ENCODE measurements around the gene PIK3CA. TPM values are rescaled to one million over a fixed set of nuclear protein-coding genes. Genes with fewer than 3 reads are reported as not detected.
A peak's percentile ranks its signal among the peaks of the same experiment; 100 is the strongest.
"Not testable (repeated sequence)": the region's sequence is repeated elsewhere in the genome, so short reads cannot be mapped to it uniquely, and the experiment has no call there.

Gene PIK3CA
- total and polyA plus RNA-seq, 10 donors: 4.9 to 40.2 (median 30.9) TPM

- 87 to 94% (median 91%) methylated on average over 4 of the region's 4 CpGs for WGBS, 5 donors
- DNase-seq: no peak
- H3K4me1 ChIP-seq: peaks cover 0 to 58% (median 34%) of the 10 kb centered on the region in 6 donors
- TF ChIP-seq POLR2AphosphoS5 (IDR thresholded peaks at IDR 0.05) (no peak), POLR2A (IDR thresholded peaks at IDR 0.05) (no peak), CTCF (IDR thresholded peaks at IDR 0.05 in 8 of 11, conservative IDR thresholded peaks at IDR 0.05 in 3 of 11) (no peak)
- no peaks in the 10 kb centered on the region for H3K9me3 ChIP-seq
- intact Hi-C loops (cut with DNase I; ENCODE audit: low total_unique reads): no loop called here
- H3K4me3 ChIP-seq: no peak overlapping the region
- H3K36me3 ChIP-seq: peaks cover 0 to 31% (median 17%) of the 10 kb centered on the region in 6 donors
- H3K27ac ChIP-seq: peak overlapping the region in 4 of 8 donors; percentile 2 to 29 (median 4)
- no peaks in the 10 kb centered on the region for H3K27me3 ChIP-seq (replicated peaks in 1 of 7)
These were observed 48.5 kb downstream of the PIK3CA start for GRCh38 chr3:179196700-179197099.

- Histone ChIP-seq H3K36me3 (peaks cover 0 to 70% (median 37%) of the 10 kb centered on the region in 6 donors), H3K27me3 (replicated peaks in 1 of 7) (no peaks in the 10 kb centered on the region), H3K9me3 (no peaks in the 10 kb centered on the region), H3K4me3 (no peak overlapping the region), H3K4me1 (peaks cover 0 to 17% (median 6%) of the 10 kb centered on the region in 6 donors), H3K27ac (no peak overlapping the region)
- TF ChIP-seq CTCF (IDR thresholded peaks at IDR 0.05 in 8 of 11, conservative IDR thresholded peaks at IDR 0.05 in 3 of 11): no peak
- no peak for TF ChIP-seq POLR2A (IDR thresholded peaks at IDR 0.05)
- no peak for TF ChIP-seq POLR2AphosphoS5 (IDR thresholded peaks at IDR 0.05)
- intact Hi-C loops (cut with DNase I; ENCODE audit: low total_unique reads): no loop called here
- no peak for DNase-seq
- 93 to 97% (median 95%) methylated on average over 2 of the region's 2 CpGs for WGBS, 5 donors
These were observed 52.6 kb downstream of the PIK3CA start for GRCh38 chr3:179200790-179201189.

GRCh38 chr3:179215550-179215949 lies 67.4 kb downstream of the PIK3CA start:
- H3K4me1 ChIP-seq; DNase-seq; intact Hi-C loops (cut with DNase I; ENCODE audit: low total_unique reads); H3K9me3 ChIP-seq; H3K27me3 ChIP-seq (replicated peaks in 1 of 7); H3K4me3 ChIP-seq; H3K27ac ChIP-seq: not testable (repeated sequence)
- 11 to 88% (median 71%) methylated on average over 1 of the region's 1 CpG for WGBS, 5 donors
- H3K36me3 ChIP-seq: peaks cover 0 to 80% (median 17%) of the 10 kb centered on the region in 6 donors

- DNase-seq; H3K4me3 ChIP-seq; intact Hi-C loops (cut with DNase I; ENCODE audit: low total_unique reads); H3K9me3 ChIP-seq; H3K27me3 ChIP-seq (replicated peaks in 1 of 7); H3K4me1 ChIP-seq; H3K27ac ChIP-seq: not testable (repeated sequence)
- 90 to 100% (median 92%) methylated on average over 1 of the region's 1 CpG for WGBS, 5 donors
- H3K36me3 ChIP-seq: peaks cover 0 to 82% (median 17%) of the 10 kb centered on the region in 6 donors
These were observed 70.1 kb downstream of the PIK3CA start for GRCh38 chr3:179218213-179218612.

- DNase-seq: no peak
- Histone ChIP-seq H3K36me3 (peaks cover 0 to 89% (median 37%) of the 10 kb centered on the region in 6 donors), H3K27me3 (replicated peaks in 1 of 7) (no peaks in the 10 kb centered on the region), H3K4me3 (no peak overlapping the region), H3K4me1 (no peaks in the 10 kb centered on the region), H3K27ac (no peak overlapping the region), H3K9me3 (no peaks in the 10 kb centered on the region)
- intact Hi-C loops (cut with DNase I; ENCODE audit: low total_unique reads): no loop called here
- 93 to 97% (median 95%) methylated on average over 2 of the region's 2 CpGs for WGBS, 5 donors
- TF ChIP-seq CTCF (IDR thresholded peaks at IDR 0.05 in 8 of 11, conservative IDR thresholded peaks at IDR 0.05 in 3 of 11) (no peak), POLR2A (IDR thresholded peaks at IDR 0.05) (no peak), POLR2AphosphoS5 (IDR thresholded peaks at IDR 0.05) (no peak)
These were observed 75.4 kb downstream of the PIK3CA start for GRCh38 chr3:179223548-179223947.

Measured in spleen (tissue), 11 donors.